NCI-H1105 (cell line): Measurements from ENCODE around the gene ARID1A.
"Not testable (repeated sequence)": the region's sequence is repeated elsewhere in the genome, so short reads cannot be mapped to it uniquely, and the experiment has no call there.

Source experiments
- DNase-seq: peaks from one replicate; lab custom pipeline; 2025; lab: John Stamatoyannopoulos, UW

Gene ARID1A

GRCh38 chr1:26697978-26698849 is 2.4 kb downstream of the ARID1A start:
- peak; percentile 79 for DNase-seq

- no peak for DNase-seq
These were observed 4.9 kb downstream of the ARID1A start for GRCh38 chr1:26700711-26701110.

GRCh38 chr1:26701266-26701994 is 5.6 kb downstream of the ARID1A start:
- no peak for DNase-seq

GRCh38 chr1:26701995-26702679 is 6.3 kb downstream of the ARID1A start:
- DNase-seq: no peak

- DNase-seq: no peak
These were observed 6.8 kb downstream of the ARID1A start for GRCh38 chr1:26702680-26703038.

- DNase-seq: no peak
These were observed 7.7 kb downstream of the ARID1A start for GRCh38 chr1:26703478-26703877.

- DNase-seq: no peak
These were observed 8.8 kb downstream of the ARID1A start for GRCh38 chr1:26704629-26705028.

GRCh38 chr1:26705227-26705626 is 9.4 kb downstream of the ARID1A start:
- not testable (repeated sequence) for DNase-seq

GRCh38 chr1:26705788-26706311 is 10.0 kb downstream of the ARID1A start:
- DNase-seq: no peak

GRCh38 chr1:26706315-26706714 is 10.5 kb downstream of the ARID1A start:
- no peak for DNase-seq

GRCh38 chr1:26710811-26711210 is 15.0 kb downstream of the ARID1A start:
- no peak for DNase-seq

GRCh38 chr1:26711777-26712176 is 16.0 kb downstream of the ARID1A start:
- DNase-seq: no peak

GRCh38 chr1:26717017-26717491 is 21.2 kb downstream of the ARID1A start:
- DNase-seq: no peak

- no peak for DNase-seq
These were observed 23.4 kb downstream of the ARID1A start for GRCh38 chr1:26719205-26719604.

- no peak for DNase-seq
These were observed 26.0 kb downstream of the ARID1A start for GRCh38 chr1:26721669-26722355.

- peak; percentile 91 for DNase-seq
These were observed 27.5 kb downstream of the ARID1A start for GRCh38 chr1:26723013-26723991.

GRCh38 chr1:26724118-26724517 is 28.3 kb downstream of the ARID1A start:
- DNase-seq: no peak

GRCh38 chr1:26724926-26725325 is 29.1 kb downstream of the ARID1A start:
- DNase-seq: no peak

GRCh38 chr1:26725904-26726303 is 30.1 kb downstream of the ARID1A start:
- DNase-seq: not testable (repeated sequence)

GRCh38 chr1:26726784-26727183 is 31.0 kb downstream of the ARID1A start:
- DNase-seq: no peak
